Kidney (tissue), 14 donors: ENCODE data around the gene CALU. TPM values are rescaled to one million over a fixed set of nuclear protein-coding genes. Genes with fewer than 3 reads are reported as not detected.

Experiments used
- DNase-seq, 5 donors: peaks; one replicate each; pipeline ENCODE4 v3.0.0-alpha.2; 2013 to 2020
- FAIRE-seq: peaks from 2 replicates; lab custom pipeline; 2012; peaks lifted over from hg19 to GRCh38; lab: Jason Lieb, UNC
- H3K27ac ChIP-seq, 2 donors: one replicate each; pipeline ENCODE4 v1.7.0; 2013; ENCODE audit warnings: low read depth in 2 of 2, low read length in 2 of 2, inconsistent platforms in 1 of 2
- H3K27me3 ChIP-seq: one replicate; pipeline ENCODE4 v1.7.1; 2013; ENCODE audit warnings: low read length, inconsistent platforms; ENCODE audit not compliant: control insufficient read depth, insufficient read depth
- H3K36me3 ChIP-seq, 3 donors: one replicate each; pipeline versions ENCODE4 v1.7.0 to v1.7.1; 2013; ENCODE audit warnings: low read length in 3 of 3, control low read depth in 1 of 3, inconsistent platforms in 1 of 3; ENCODE audit not compliant: insufficient read depth in 3 of 3, control insufficient read depth in 2 of 3
- H3K4me1 ChIP-seq, 3 donors: one replicate each; pipeline versions ENCODE4 v1.7.0 to v1.7.1; 2013; ENCODE audit warnings: low read length in 3 of 3, inconsistent platforms in 1 of 3, low read depth in 1 of 3; ENCODE audit not compliant: control insufficient read depth in 2 of 3, insufficient read depth in 2 of 3
- H3K4me3 ChIP-seq, 3 donors: one replicate each; pipeline versions ENCODE4 v1.7.0 to v1.8.1; 2013; ENCODE audit warnings: low read length in 3 of 3, control low read depth in 1 of 3, inconsistent platforms in 1 of 3
- H3K9ac ChIP-seq, 3 donors: one replicate each; pipeline versions ENCODE4 v1.7.0 to v1.7.1; 2013; ENCODE audit warnings: low read length in 3 of 3, control low read depth in 1 of 3, inconsistent platforms in 1 of 3
- H3K9me3 ChIP-seq, 3 donors: one replicate each; pipeline versions ENCODE4 v1.7.0 to v1.7.1; 2013; ENCODE audit warnings: low read length in 3 of 3, control low read depth in 1 of 3, inconsistent platforms in 1 of 3; ENCODE audit not compliant: control insufficient read depth in 2 of 3, insufficient read depth in 1 of 3
- CTCF ChIP-seq: IDR thresholded peaks from 3 replicates; pipeline ENCODE4 v1.5.1; 2012; ENCODE audit warnings: mild to moderate bottlenecking, moderate library complexity, borderline replicate concordance; ENCODE audit not compliant: insufficient read depth; ENCODE audit errors: extremely low read depth
- intact Hi-C: fragments of 100-400 bp; cut with DNase I; formaldehyde crosslinking; loops from one replicate; pipeline ENCODE4 v1.11.1; 2022
- polyA plus RNA-seq: library from polyadenylated mRNA; stranded (reverse); fragments of 350-450 nt; fragmentation: Illumina TruSeq; extraction: RNeasy Lipid Tissue Mini Kit (QIAGEN cat#74804); gene quantifications from one replicate; pipeline ENCODE4 v1.2.3, GENCODE V29; 2014; ENCODE audit warnings: low read depth, low replicate concordance; ENCODE audit not compliant: insufficient read depth
- total RNA-seq: library from RNA; stranded (reverse); fragmentation: NEBNext Ultra II Directional; extraction: Animal tissue kit (Norgen Biotek cat#: 25700); gene quantifications from one replicate; pipeline ENCODE4 v1.2.1, GENCODE V29; 2021
- donor health status: control.
- donor health status: control.
- donor health status: control.
- donor health status: control.
- donor health status: control.
- donor health status: DM: yes; HTN: yes; CAD: no.
- donor health status: Normal renal cell carcinoma (clear cell type).

Gene CALU
- total and polyA plus RNA-seq, 2 donors from 2014 or later: 32.9 to 75.1 TPM

DNA sequence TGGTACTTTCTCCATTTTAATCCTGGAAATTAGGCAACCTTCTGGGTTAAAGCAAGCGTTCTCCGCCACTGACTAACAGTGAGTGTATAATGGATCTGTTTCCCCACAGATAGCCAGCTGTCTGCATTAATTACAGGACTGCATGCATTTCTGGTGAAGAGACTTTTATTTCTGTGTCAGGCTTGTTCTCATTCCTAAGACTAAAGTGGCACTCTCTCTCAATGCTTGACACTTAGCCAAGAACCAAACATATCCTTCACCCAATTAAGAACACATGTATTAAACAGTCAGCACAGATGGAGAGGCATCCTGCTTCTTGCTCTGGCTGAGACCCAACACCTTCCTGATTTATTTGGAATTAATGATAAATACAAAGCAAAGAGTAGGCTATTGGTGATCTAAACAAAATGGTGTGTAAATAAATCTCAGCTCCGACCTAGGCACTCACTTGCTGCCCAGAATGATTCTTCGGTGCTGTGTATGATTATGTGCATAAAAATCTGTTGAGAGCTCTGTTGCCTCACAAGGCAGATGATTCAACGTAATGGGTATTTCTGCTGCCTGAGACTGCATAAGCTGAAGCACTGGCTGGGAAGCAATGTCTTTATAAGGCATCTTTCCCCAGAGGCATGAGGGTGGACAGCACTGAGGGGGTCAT lies 16.8 kb downstream of the CALU start:
- no peak overlapping the region for H3K4me3 ChIP-seq
- intact Hi-C loops: no loop called here
- H3K9ac ChIP-seq: no peak overlapping the region
- no peaks in the 10 kb centered on the region for H3K4me1 ChIP-seq
- H3K27ac ChIP-seq: no peak overlapping the region
- no peak for DNase-seq
- no peak for FAIRE-seq
- no peaks in the 10 kb centered on the region for H3K27me3 ChIP-seq
- TF ChIP-seq CTCF: no peak
- H3K36me3 ChIP-seq: peaks cover 16 to 18% (median 17%) of the 10 kb centered on the region in 3 donors
- H3K9me3 ChIP-seq: no peaks in the 10 kb centered on the region

DNA sequence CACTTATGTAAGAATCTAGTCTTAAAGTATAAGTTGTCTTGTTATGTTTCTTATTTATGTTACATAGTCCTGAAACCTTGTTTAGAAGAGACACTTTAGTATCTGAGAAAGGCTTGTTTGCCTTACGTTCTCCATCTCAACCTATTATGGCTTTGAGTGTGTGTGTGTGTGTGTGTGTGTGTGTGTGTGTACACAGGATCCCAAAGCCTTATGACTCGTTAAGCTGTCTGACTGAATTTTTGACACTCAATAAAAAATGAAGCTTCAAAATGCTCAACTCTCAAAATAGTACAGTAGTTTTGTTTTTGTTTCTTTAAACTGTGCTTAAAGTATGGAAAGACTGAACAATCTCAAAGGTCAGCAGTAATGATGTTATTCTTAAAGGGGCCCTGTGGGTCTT lies 18.0 kb downstream of the CALU start:
- FAIRE-seq (no peak), DNase-seq (no peak)
- no peaks in the 10 kb centered on the region for H3K9me3 ChIP-seq
- peaks cover 17 to 21% (median 18%) of the 10 kb centered on the region in 3 donors for H3K36me3 ChIP-seq
- no peak for TF ChIP-seq CTCF
- H3K4me1 ChIP-seq: no peaks in the 10 kb centered on the region
- no peak overlapping the region for H3K4me3 ChIP-seq
- no peak overlapping the region for H3K9ac ChIP-seq
- H3K27ac ChIP-seq: no peak overlapping the region
- no peaks in the 10 kb centered on the region for H3K27me3 ChIP-seq
- intact Hi-C loops: no loop called here

- Histone ChIP-seq H3K27ac (no peak overlapping the region), H3K4me1 (no peaks in the 10 kb centered on the region), H3K9ac (no peak overlapping the region), H3K4me3 (no peak overlapping the region), H3K27me3 (no peaks in the 10 kb centered on the region), H3K36me3 (peaks cover 15 to 21% (median 18%) of the 10 kb centered on the region in 3 donors), H3K9me3 (no peaks in the 10 kb centered on the region)
- intact Hi-C loops: no loop called here
- no peak for FAIRE-seq
- no peak for TF ChIP-seq CTCF
- DNase-seq: no peak
Observed at GRCh38 chr7:128758553-128758952, 19.4 kb downstream of the CALU start.
